HepG2 (cell line): ENCODE results near the gene SRSF2. TPM values are rescaled to one million over a fixed set of nuclear protein-coding genes. Genes with fewer than 3 reads are reported as not detected.
A peak's percentile ranks its signal among the peaks of the same experiment; 100 is the strongest.

Experiments
- AGO2 ChIP-seq: fragments of 200-400 bp; formaldehyde crosslinking; optimal IDR thresholded peaks from 2 replicates; pipeline ENCODE3; 2017; ENCODE audit warnings: mild to moderate bottlenecking, low read depth, low read length, moderate library complexity
- ASH2L ChIP-seq: fragments of 300-600, 200-600 bp; sonication (generic); IDR thresholded peaks from 2 replicates; pipeline ENCODE4 v1.7.0; 2017; ENCODE audit warnings: low read depth, mild to moderate bottlenecking, moderate library complexity, mixed read lengths, low read length; ENCODE audit not compliant: insufficient read length
- ATF3 ChIP-seq: sonication (generic); formaldehyde crosslinking; IDR thresholded peaks from 2 replicates; pipeline ENCODE4 v1.4.0; 2020; ENCODE audit warnings: missing genetic modification reagents
- BORCS8-MEF2B ChIP-seq: sonication (generic); formaldehyde crosslinking; IDR thresholded peaks from 2 replicates; pipeline ENCODE4 v1.8.0; 2022; ENCODE audit warnings: mild to moderate bottlenecking, missing genetic modification reagents
- CSRNP1 ChIP-seq: sonication (generic); formaldehyde crosslinking; IDR thresholded peaks from 2 replicates; pipeline ENCODE4 v1.8.1; 2023; ENCODE audit warnings: mild to moderate bottlenecking, missing genetic modification reagents
- EHMT2 ChIP-seq: fragments of 200-600 bp; sonication (generic); IDR thresholded peaks from 2 replicates; pipeline ENCODE4 v1.7.0; 2017; ENCODE audit warnings: antibody characterized with exemption, low read depth, low read length, borderline replicate concordance
- GTF2F1 ChIP-seq: fragments of 150-350 bp; IDR thresholded peaks from 2 replicates; pipeline ENCODE4 v1.6.1; 2014; ENCODE audit warnings: low read length
- GZF1 ChIP-seq: sonication (generic); formaldehyde crosslinking; IDR thresholded peaks from 2 replicates; pipeline ENCODE4 v1.5.1; 2020; ENCODE audit warnings: mild to moderate bottlenecking, missing genetic modification reagents
- HNRNPK ChIP-seq: fragments of 200-400 bp; formaldehyde crosslinking; IDR thresholded peaks from 2 replicates; pipeline ENCODE4 v1.6.1; 2018; ENCODE audit warnings: low read length, low read depth, moderate library complexity, mild to moderate bottlenecking; ENCODE audit not compliant: poor library complexity, severe bottlenecking
- IRX3 ChIP-seq: sonication (generic); formaldehyde crosslinking; IDR thresholded peaks from 2 replicates; pipeline ENCODE4 v1.8.1; 2023; ENCODE audit warnings: mild to moderate bottlenecking, low read depth, missing genetic modification reagents, borderline replicate concordance
- KDM3A ChIP-seq: IDR thresholded peaks from 2 replicates; pipeline ENCODE4 v1.6.1; 2018; ENCODE audit warnings: low read depth, missing compliant biosample characterization
- MTA1 ChIP-seq: sonication (generic); formaldehyde crosslinking; IDR thresholded peaks from 2 replicates; pipeline ENCODE4 v1.4.0; 2020; ENCODE audit warnings: missing genetic modification reagents, mild to moderate bottlenecking, borderline replicate concordance
- RAD21 ChIP-seq: fragments of 450-650 bp; formaldehyde crosslinking; IDR thresholded peaks from 2 replicates; pipeline ENCODE4 v1.5.0; 2020; ENCODE audit warnings: mild to moderate bottlenecking
- REXO4 ChIP-seq: sonication (generic); formaldehyde crosslinking; IDR thresholded peaks from 2 replicates; pipeline ENCODE4 v1.8.0; 2022; ENCODE audit warnings: missing genetic modification reagents, mild to moderate bottlenecking, borderline replicate concordance
- SPEN ChIP-seq: sonication (generic); formaldehyde crosslinking; IDR thresholded peaks from 2 replicates; pipeline ENCODE4 v1.5.1; 2020; ENCODE audit warnings: low read depth, mild to moderate bottlenecking, missing genetic modification reagents
- STAT6 ChIP-seq: sonication (generic); formaldehyde crosslinking; IDR thresholded peaks from 2 replicates; pipeline ENCODE4 v1.4.0; 2020; ENCODE audit warnings: missing genetic modification reagents, mild to moderate bottlenecking, borderline replicate concordance
- TGIF2 ChIP-seq: IDR thresholded peaks from 2 replicates; pipeline ENCODE4 v1.6.1; 2016; ENCODE audit warnings: control low read depth, missing compliant biosample characterization
- ZBTB8A ChIP-seq: sonication (generic); formaldehyde crosslinking; IDR thresholded peaks from 2 replicates; pipeline ENCODE4 v1.4.0; 2020; ENCODE audit warnings: mild to moderate bottlenecking, low read depth, missing genetic modification reagents, borderline replicate concordance
- ZFYVE20 ChIP-seq: sonication (generic); formaldehyde crosslinking; IDR thresholded peaks from 2 replicates; pipeline ENCODE4 v1.8.0; 2023; ENCODE audit warnings: low read depth, mild to moderate bottlenecking, moderate library complexity, missing genetic modification reagents, borderline replicate concordance
- ZNF251 ChIP-seq: sonication (generic); formaldehyde crosslinking; IDR thresholded peaks from 2 replicates; pipeline ENCODE4 v1.9.0; 2021; ENCODE audit warnings: mild to moderate bottlenecking, missing genetic modification reagents
- ZNF263 ChIP-seq: sonication (generic); formaldehyde crosslinking; IDR thresholded peaks from 2 replicates; pipeline ENCODE4 v1.4.0; 2020; ENCODE audit warnings: missing genetic modification reagents
- ZNF274 ChIP-seq: sonication (generic); formaldehyde crosslinking; IDR thresholded peaks from 2 replicates; pipeline ENCODE4 v1.5.1; 2020; ENCODE audit warnings: mild to moderate bottlenecking, missing genetic modification reagents
- ZNF337 ChIP-seq: sonication (generic); formaldehyde crosslinking; IDR thresholded peaks from 2 replicates; pipeline ENCODE4 v1.5.1; 2020; ENCODE audit warnings: missing genetic modification reagents, low read depth, mild to moderate bottlenecking, borderline replicate concordance
- ZNF468 ChIP-seq: sonication (generic); formaldehyde crosslinking; IDR thresholded peaks from 2 replicates; pipeline ENCODE4 v1.8.0; 2022; ENCODE audit warnings: mild to moderate bottlenecking, moderate library complexity, missing genetic modification reagents
- ZNF580 ChIP-seq: IDR thresholded peaks from 2 replicates; pipeline ENCODE4 v1.6.1; 2016; ENCODE audit warnings: low read depth, borderline replicate concordance
- polyA plus RNA-seq, 8 experiments: library from polyadenylated mRNA; depleted of rRNA in 3 of 8; stranded (reverse) in 7 of 8; unstranded in 1 of 8; fragments of >200 nt; fragmentation: Illumina TruSeq in 4 of 8; extraction: Trizol in 4 of 8; gene quantifications; 2 replicates each; pipeline versions ENCODE4 v1.2.1 to v1.2.3, GENCODE V29; 2011 to 2016; ENCODE audit warnings: low read depth in 4 of 8, missing spikeins in 1 of 8, mixed read lengths in 1 of 8; ENCODE audit not compliant: insufficient read depth in 1 of 8
- total RNA-seq, 5 experiments: library from RNA; depleted of rRNA; stranded (reverse); fragments of >200 nt; fragmentation: Illumina TruSeq; extraction: Trizol; gene quantifications; 2 replicates each; pipeline ENCODE4 v1.2.3, GENCODE V29; 2016; ENCODE audit warnings: low read depth in 1 of 5

Gene SRSF2
- total and polyA plus RNA-seq, 2 of the 13 experiments (the other 11 are each of a cell fraction or from before 2014, with no cell fraction given) = 306 to 319 TPM

GRCh38 chr17:76736349-76737081, 616 bp downstream of the SRSF2 start (continued):
- TF ChIP-seq CSRNP1 (CRISPR knock-in tag) (no peak; the same call in 1 of the 2 replicates), HNRNPK (no peak), REXO4 (CRISPR knock-in tag) (no peak; the same call in 1 of the 2 replicates), BORCS8-MEF2B (CRISPR knock-in tag) (peak; percentile 77), GTF2F1 (no peak), ZNF337 (CRISPR knock-in tag) (no peak), STAT6 (CRISPR knock-in tag) (no peak), ASH2L (peak; percentile 87), MTA1 (CRISPR knock-in tag) (no peak; the same call in 1 of the 2 replicates), ZBTB8A (CRISPR knock-in tag) (no peak), SPEN (no peak; the same call in 1 of the 2 replicates), AGO2 (peak; percentile 100), EHMT2 (no peak), KDM3A (no peak), ZNF263 (peak; percentile 9; the same call in 1 of the 2 replicates), ZFYVE20 (no peak), IRX3 (CRISPR knock-in tag) (0 out of 2 replicates have a peak, but pooled peaks have one; percentile 27), ZNF580 (no peak), ATF3 (CRISPR knock-in tag) (0 out of 2 replicates have a peak, but pooled peaks have one; percentile 2), RAD21 (CRISPR knock-in tag) (peak; percentile 54), ZNF251 (no peak), TGIF2 (CRISPR knock-in tag) (peak; percentile 49), ZNF274 (no peak; the same call in 1 of the 2 replicates), ZNF468 (CRISPR knock-in tag) (no peak), GZF1 (CRISPR knock-in tag) (no peak)
